Ascending aorta (tissue), 2 donors: ENCODE measurements around the gene MAP1LC3B. TPM values are rescaled to one million over a fixed set of nuclear protein-coding genes. Genes with fewer than 3 reads are reported as not detected.

Experiments used
- DNase-seq, 2 donors: peaks; one replicate each; pipeline ENCODE4 v3.0.0-alpha.2; 2019; ENCODE audit warnings: low spot score in 2 of 2
- H3K27ac ChIP-seq, 2 donors: fragments of 200-600 bp; sonication (generic); one replicate each; pipeline ENCODE4 v1.5.1; 2016 to 2017; ENCODE audit warnings: mild to moderate bottlenecking in 1 of 2
- H3K27me3 ChIP-seq: fragments of 200-600 bp; sonication (generic); one replicate; pipeline ENCODE4 v1.5.1; 2017
- H3K36me3 ChIP-seq, 2 donors: fragments of 200-600 bp; sonication (generic); one replicate each; pipeline ENCODE4 v1.5.1; 2016
- H3K4me1 ChIP-seq, 2 donors: fragments of 200-600 bp; sonication (generic); one replicate each; pipeline ENCODE4 v1.5.1; 2016 to 2017; ENCODE audit warnings: mild to moderate bottlenecking in 1 of 2
- H3K4me3 ChIP-seq, 2 donors: fragments of 200-600 bp; sonication (generic); one replicate each; pipeline ENCODE4 v1.5.1; 2016 to 2017; ENCODE audit warnings: mild to moderate bottlenecking in 1 of 2
- H3K9me3 ChIP-seq, 2 donors: fragments of 200-600 bp; sonication (generic); one replicate each; pipeline ENCODE4 v1.5.1; 2016
- CTCF ChIP-seq, 3 experiments: fragments of 200-600 bp in 2 of 3; fragments of 450-650 bp in 1 of 3; sonication (generic) in 2 of 3; IDR thresholded peaks; one replicate each; pipeline ENCODE4 v1.5.1; 2016 to 2019; ENCODE audit warnings: antibody characterized with exemption in 3 of 3, mild to moderate bottlenecking in 1 of 3, moderate library complexity in 1 of 3
- intact Hi-C: fragments of 100-400 bp; cut with DNase I; formaldehyde crosslinking; loops from one replicate; pipeline ENCODE4 v1.15.1; 2023
- total RNA-seq: library from RNA; depleted of rRNA; stranded (reverse); fragments of >200 nt; gene quantifications from one replicate; pipeline ENCODE4 v1.1.0, GENCODE V29; 2016

MAP1LC3B gene
- total RNA-seq, 1 donor from 2014 or later: 37.0 TPM

- no peak overlapping the region for H3K27ac ChIP-seq
- no peak overlapping the region for H3K4me3 ChIP-seq
- no peaks in the 10 kb centered on the region for H3K27me3 ChIP-seq
- DNase-seq: no peak
- peaks cover 0 to 8% of the 10 kb centered on the region in 2 donors for H3K4me1 ChIP-seq
- TF ChIP-seq CTCF (IDR thresholded peaks at IDR 0.05): no peak
- peaks cover 6 to 13% of the 10 kb centered on the region in 2 donors for H3K36me3 ChIP-seq
- H3K9me3 ChIP-seq: no peaks in the 10 kb centered on the region
- intact Hi-C loops: no loop called here
Measured at GRCh38 chr16:87366930-87367329, 25.2 kb upstream of the MAP1LC3B start.

GRCh38 chr16:87367529-87367928 is 24.6 kb upstream of the MAP1LC3B start:
- Histone ChIP-seq H3K9me3 (no peaks in the 10 kb centered on the region), H3K36me3 (peaks cover 5 to 11% of the 10 kb centered on the region in 2 donors), H3K4me3 (no peak overlapping the region), H3K27ac (no peak overlapping the region), H3K27me3 (no peaks in the 10 kb centered on the region), H3K4me1 (peaks cover 0 to 8% of the 10 kb centered on the region in 2 donors)
- intact Hi-C loops: no loop called here
- no peak for DNase-seq
- no peak for TF ChIP-seq CTCF (IDR thresholded peaks at IDR 0.05)

GRCh38 chr16:87368029-87368770 is 23.9 kb upstream of the MAP1LC3B start:
- H3K27me3 ChIP-seq: no peaks in the 10 kb centered on the region
- no peaks in the 10 kb centered on the region for H3K9me3 ChIP-seq
- H3K27ac ChIP-seq: no peak overlapping the region
- H3K36me3 ChIP-seq: peaks cover 5 to 11% of the 10 kb centered on the region in 2 donors
- intact Hi-C loops: no loop called here
- H3K4me1 ChIP-seq: peaks cover 0 to 8% of the 10 kb centered on the region in 2 donors
- no peak for TF ChIP-seq CTCF (IDR thresholded peaks at IDR 0.05)
- DNase-seq: no peak
- H3K4me3 ChIP-seq: no peak overlapping the region

GRCh38 chr16:87369117-87369765 is 22.9 kb upstream of the MAP1LC3B start:
- no peak for DNase-seq
- TF ChIP-seq CTCF (IDR thresholded peaks at IDR 0.05): no peak
- peaks cover 0 to 5% of the 10 kb centered on the region in 2 donors for H3K4me1 ChIP-seq
- H3K4me3 ChIP-seq: no peak overlapping the region
- H3K27me3 ChIP-seq: no peaks in the 10 kb centered on the region
- peaks cover 5 to 11% of the 10 kb centered on the region in 2 donors for H3K36me3 ChIP-seq
- intact Hi-C loops: no loop called here
- no peak overlapping the region for H3K27ac ChIP-seq
- H3K9me3 ChIP-seq: no peaks in the 10 kb centered on the region

GRCh38 chr16:87369796-87370719 is 22.1 kb upstream of the MAP1LC3B start:
- Histone ChIP-seq H3K27me3 (no peaks in the 10 kb centered on the region), H3K9me3 (no peaks in the 10 kb centered on the region), H3K4me1 (peaks cover 0 to 4% of the 10 kb centered on the region in 2 donors), H3K36me3 (peaks cover 5 to 11% of the 10 kb centered on the region in 2 donors), H3K4me3 (no peak overlapping the region), H3K27ac (no peak overlapping the region)
- TF ChIP-seq CTCF (IDR thresholded peaks at IDR 0.05): no peak
- intact Hi-C loops: no loop called here
- DNase-seq: no peak
